Nephron (organoid): ENCODE measurements around the gene CRELD1.
"Not testable (repeated sequence)": the region's sequence is repeated elsewhere in the genome, so short reads cannot be mapped to it uniquely, and the experiment has no call there.

ENCODE experiments used
- H3K27ac Mint-ChIP-seq, 3 experiments: 2 replicates each; pipeline ENCODE4 v1.8.0; 2020; ENCODE audit warnings: mixed read lengths in 3 of 3, mild to moderate bottlenecking in 2 of 3, moderate library complexity in 1 of 3
- H3K27me3 Mint-ChIP-seq: 2 replicates; pipeline ENCODE4 v1.8.0; 2021; ENCODE audit warnings: low read depth, mild to moderate bottlenecking, moderate library complexity, mixed read lengths
- H3K36me3 Mint-ChIP-seq: 2 replicates; pipeline ENCODE4 v1.8.0; 2020; ENCODE audit warnings: low read depth, mixed read lengths
- H3K4me1 Mint-ChIP-seq: 2 replicates; pipeline ENCODE4 v1.8.0; 2020; ENCODE audit warnings: mixed read lengths
- H3K4me3 Mint-ChIP-seq, 3 experiments: 2 replicates each; pipeline ENCODE4 v1.8.0; 2020; ENCODE audit warnings: mild to moderate bottlenecking in 3 of 3, mixed read lengths in 3 of 3, moderate library complexity in 2 of 3
- H3K9me3 Mint-ChIP-seq: 2 replicates; pipeline ENCODE4 v1.8.0; 2020; ENCODE audit warnings: mixed read lengths
- TF ChIP-seq, protein P1 (sequence below), 3 experiments: fragments of 200-600 bp; sonication (generic); IDR thresholded peaks; one replicate each; pipeline ENCODE4 v1.5.0; 2021; ENCODE audit warnings: antibody characterized with exemption in 3 of 3; ENCODE audit not compliant: unreplicated experiment in 3 of 3

Gene CRELD1

DNA sequence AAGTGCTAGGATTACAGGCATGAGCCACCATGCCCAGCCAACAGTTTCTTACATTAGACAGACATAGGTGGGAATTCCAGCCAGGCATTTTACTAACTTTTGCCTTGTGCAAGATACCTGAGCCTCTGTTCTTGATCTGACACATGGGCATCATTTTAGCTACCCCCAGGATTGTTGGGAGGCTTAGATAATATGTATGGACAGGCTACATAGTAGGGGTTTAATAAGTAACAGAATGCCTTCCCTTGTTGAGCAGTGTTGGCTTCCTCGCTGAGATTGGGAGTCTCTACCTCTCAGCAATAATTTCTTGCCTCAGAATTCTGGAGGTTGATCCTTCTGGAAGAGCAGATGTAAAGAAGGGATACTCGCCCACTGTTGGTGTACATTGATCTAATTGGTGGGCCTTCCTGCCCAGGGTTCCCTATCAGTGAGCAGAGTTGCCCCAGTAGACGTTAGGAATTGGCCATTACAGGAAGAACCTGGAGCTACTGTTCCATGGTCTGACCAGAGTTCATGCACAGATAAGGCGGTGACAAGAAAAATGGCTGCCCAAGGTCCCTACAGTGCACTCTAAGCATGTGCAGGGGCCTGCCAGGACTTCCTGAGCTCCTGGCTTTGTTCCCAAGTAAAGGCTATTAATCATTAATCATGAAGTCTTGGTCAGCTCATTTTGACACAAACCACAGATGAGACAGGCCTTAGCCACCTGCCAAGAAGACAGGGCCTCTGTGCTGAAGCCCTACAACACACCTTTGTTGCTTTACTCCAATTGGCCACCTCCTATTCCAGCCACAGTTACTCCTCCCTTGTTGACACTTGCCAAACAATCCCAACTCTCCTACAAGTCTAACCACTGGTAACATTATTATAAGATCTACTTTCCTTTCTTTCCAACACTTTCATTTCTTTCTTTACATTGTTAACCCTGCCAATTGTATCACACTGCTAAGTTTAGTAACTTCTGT, 35.9 kb upstream of the CRELD1 start:
- H3K27me3 Mint-ChIP-seq: no peaks in the 10 kb centered on the region
- peaks cover 40% of the 10 kb centered on the region for H3K4me1 Mint-ChIP-seq
- H3K36me3 Mint-ChIP-seq: peaks cover 25% of the 10 kb centered on the region
- H3K9me3 Mint-ChIP-seq: no peaks in the 10 kb centered on the region
- TF ChIP-seq, protein P1, sequence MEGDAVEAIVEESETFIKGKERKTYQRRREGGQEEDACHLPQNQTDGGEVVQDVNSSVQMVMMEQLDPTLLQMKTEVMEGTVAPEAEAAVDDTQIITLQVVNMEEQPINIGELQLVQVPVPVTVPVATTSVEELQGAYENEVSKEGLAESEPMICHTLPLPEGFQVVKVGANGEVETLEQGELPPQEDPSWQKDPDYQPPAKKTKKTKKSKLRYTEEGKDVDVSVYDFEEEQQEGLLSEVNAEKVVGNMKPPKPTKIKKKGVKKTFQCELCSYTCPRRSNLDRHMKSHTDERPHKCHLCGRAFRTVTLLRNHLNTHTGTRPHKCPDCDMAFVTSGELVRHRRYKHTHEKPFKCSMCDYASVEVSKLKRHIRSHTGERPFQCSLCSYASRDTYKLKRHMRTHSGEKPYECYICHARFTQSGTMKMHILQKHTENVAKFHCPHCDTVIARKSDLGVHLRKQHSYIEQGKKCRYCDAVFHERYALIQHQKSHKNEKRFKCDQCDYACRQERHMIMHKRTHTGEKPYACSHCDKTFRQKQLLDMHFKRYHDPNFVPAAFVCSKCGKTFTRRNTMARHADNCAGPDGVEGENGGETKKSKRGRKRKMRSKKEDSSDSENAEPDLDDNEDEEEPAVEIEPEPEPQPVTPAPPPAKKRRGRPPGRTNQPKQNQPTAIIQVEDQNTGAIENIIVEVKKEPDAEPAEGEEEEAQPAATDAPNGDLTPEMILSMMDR (IDR thresholded peaks at IDR 0.05; ENCODE audit: unreplicated experiment in 3 of 3): no peak
- peak overlapping the region in 1 of 3 experiments; percentile 2 for H3K4me3 Mint-ChIP-seq
- peak overlapping the region; percentile 84 to 89 (median 88) for H3K27ac Mint-ChIP-seq

- H3K9me3 Mint-ChIP-seq: no peaks in the 10 kb centered on the region
- no peak overlapping the region for H3K4me3 Mint-ChIP-seq
- peak overlapping the region; percentile 84 to 89 (median 88) for H3K27ac Mint-ChIP-seq
- peaks cover 42% of the 10 kb centered on the region for H3K4me1 Mint-ChIP-seq
- H3K27me3 Mint-ChIP-seq: no peaks in the 10 kb centered on the region
- H3K36me3 Mint-ChIP-seq: peaks cover 16% of the 10 kb centered on the region
- TF ChIP-seq, protein P1 (IDR thresholded peaks at IDR 0.05; ENCODE audit: unreplicated experiment in 3 of 3): no peak
Observed at GRCh38 chr3:9898467-9899241, 35.0 kb upstream of the CRELD1 start.

DNA sequence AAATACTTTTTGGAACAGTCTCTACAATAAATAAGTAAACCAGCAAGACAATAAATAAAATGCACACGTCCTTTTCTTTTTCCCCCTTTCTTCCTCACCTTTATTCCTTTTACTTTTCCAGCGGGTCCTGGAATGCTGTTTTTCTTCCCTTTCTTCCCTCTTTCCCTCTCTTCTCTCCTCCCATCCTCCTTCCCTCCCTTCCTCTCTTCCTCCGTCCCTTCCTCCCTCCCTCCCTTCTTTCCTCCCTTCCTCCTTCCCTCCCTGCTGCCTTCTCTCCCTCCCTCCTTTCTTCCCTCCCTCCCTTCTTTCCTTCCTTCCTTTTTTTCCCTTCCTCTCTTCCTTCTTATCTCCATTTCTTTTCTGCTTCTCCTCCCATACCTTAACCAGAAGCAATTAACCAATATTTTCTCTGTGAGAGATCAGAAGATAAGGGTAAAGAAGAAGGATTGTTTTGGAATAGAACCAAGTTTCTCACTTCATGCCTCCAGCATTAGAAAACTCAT, 34.3 kb upstream of the CRELD1 start:
- H3K27ac Mint-ChIP-seq: peak overlapping the region; percentile 84 to 89 (median 88)
- no peak overlapping the region for H3K4me3 Mint-ChIP-seq
- peaks cover 42% of the 10 kb centered on the region for H3K4me1 Mint-ChIP-seq

GRCh38 chr3:9900965-9901415, 32.6 kb upstream of the CRELD1 start:
- H3K4me3 Mint-ChIP-seq, H3K27ac Mint-ChIP-seq, H3K27me3 Mint-ChIP-seq, H3K36me3 Mint-ChIP-seq, H3K9me3 Mint-ChIP-seq: not testable (repeated sequence)
- peaks cover 36% of the 10 kb centered on the region for H3K4me1 Mint-ChIP-seq

More for the DNA sequence above, 34.3 kb upstream of the CRELD1 start:
- H3K9me3 Mint-ChIP-seq: no peaks in the 10 kb centered on the region
- H3K36me3 Mint-ChIP-seq: peaks cover 10% of the 10 kb centered on the region
- TF ChIP-seq, protein P1 (IDR thresholded peaks at IDR 0.05; ENCODE audit: unreplicated experiment in 3 of 3): no peak
- no peaks in the 10 kb centered on the region for H3K27me3 Mint-ChIP-seq

DNA sequence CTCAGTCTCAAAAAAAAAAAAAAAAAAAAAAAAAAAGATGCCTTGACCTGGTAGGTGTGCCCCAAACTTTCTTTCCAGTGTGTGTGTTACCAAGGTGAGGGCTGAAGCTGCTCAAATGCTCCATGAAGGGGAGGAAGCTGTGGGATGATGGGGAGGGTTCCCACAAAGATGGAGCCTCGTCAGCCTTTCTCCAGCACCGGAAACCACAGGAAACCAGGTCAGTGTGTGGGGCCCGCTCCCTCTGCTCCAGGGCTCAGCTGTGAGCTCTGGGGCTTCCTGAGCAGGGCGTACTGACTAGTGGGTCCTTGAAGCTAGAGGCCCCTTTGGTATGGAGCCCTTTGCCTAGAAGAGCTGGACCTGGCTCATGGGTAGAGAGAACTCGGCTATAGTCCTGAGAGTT, 31.7 kb upstream of the CRELD1 start:
- TF ChIP-seq, protein P1 (IDR thresholded peaks at IDR 0.05; ENCODE audit: unreplicated experiment in 3 of 3): no peak
- Mint-ChIP-seq H3K4me1 (peaks cover 36% of the 10 kb centered on the region), H3K4me3 (no peak overlapping the region), H3K9me3 (no peaks in the 10 kb centered on the region), H3K27ac (peak overlapping the region in 2 of 3 experiments; percentile 48 to 82), H3K27me3 (no peaks in the 10 kb centered on the region), H3K36me3 (no peaks in the 10 kb centered on the region)
